Activated CD4-positive, alpha-beta T cell treated with anti-CD3 and anti-CD28 coated beads for 4 hours (primary cell): ENCODE results near the gene PPP2R5A.
"Not testable (repeated sequence)": the region's sequence is repeated elsewhere in the genome, so short reads cannot be mapped to it uniquely, and the experiment has no call there.

ENCODE experiments used
- DNase-seq, 2 donors: peaks; one replicate each; pipeline ENCODE4 v3.0.0-alpha.2; 2020

Gene PPP2R5A

DNA sequence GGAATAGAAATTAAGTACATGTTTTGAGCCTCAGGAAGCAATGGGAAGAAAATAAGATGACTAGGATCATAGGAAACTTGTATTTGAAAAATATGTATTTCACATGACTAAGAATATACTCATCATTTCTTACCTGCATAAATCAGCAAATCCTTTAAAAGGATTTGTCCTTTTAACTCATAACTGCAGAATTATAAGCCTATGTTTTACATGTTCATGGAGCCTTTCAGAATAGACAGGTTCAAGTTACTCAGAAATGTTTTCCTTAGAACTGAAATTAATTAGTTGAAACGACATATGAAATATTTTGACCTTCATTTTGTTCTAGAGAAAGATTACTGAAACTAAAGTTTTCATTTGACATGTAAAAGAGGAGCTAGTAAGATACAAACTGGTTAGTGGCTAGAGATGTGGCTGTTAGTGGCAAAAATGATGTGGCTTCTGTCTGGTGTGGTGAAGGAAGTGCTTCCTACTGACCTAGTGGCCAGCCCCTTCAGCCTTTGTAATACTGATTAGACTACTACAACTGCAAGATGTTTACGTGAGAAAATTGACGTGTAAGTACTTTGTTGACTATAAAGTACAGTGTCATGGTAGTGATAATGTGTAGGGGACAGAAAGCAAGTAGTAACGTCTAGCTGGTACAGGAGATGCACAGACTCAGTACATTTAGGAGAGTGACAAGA, 74.7 kb downstream of the PPP2R5A start:
- no peak for DNase-seq

DNA sequence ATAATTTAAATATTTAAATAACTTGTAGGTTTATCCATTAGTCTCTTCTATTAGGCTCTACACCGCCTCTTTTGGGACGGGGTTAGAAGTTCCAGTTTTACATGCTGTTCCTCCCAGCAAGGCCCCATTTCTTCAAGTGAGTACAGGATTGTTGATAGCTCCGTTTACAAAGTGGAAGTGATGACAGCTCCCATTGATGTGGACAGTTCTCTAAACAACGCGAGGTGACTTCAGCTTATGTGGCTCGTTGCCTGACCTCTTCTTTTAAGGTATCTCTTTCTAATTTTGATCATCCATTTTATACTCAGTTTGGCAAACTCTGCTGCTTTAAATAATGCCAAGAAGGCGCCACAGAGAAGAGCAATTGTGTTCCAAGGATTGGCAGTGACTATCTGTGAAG, 79.8 kb downstream of the PPP2R5A start:
- no peak for DNase-seq

DNA sequence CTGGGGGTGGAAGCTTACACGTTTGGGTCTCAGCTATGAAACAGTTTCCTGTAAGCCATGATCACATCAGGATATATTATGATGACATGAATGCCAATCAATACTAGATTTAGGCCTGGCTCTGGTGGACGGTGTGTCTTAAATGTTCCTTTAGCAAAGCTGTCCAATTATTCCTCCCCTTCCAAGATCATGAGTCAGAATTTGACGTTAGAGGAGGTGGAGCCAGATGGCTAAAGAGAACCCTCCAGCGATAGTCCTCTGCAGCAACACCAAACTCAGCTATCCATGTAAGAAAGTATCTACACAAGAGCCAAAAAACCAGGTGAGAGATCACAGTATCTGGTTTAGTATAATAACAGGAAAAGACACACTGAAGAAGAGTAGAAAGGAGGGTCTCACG, 81.7 kb downstream of the PPP2R5A start:
- no peak for DNase-seq

DNA sequence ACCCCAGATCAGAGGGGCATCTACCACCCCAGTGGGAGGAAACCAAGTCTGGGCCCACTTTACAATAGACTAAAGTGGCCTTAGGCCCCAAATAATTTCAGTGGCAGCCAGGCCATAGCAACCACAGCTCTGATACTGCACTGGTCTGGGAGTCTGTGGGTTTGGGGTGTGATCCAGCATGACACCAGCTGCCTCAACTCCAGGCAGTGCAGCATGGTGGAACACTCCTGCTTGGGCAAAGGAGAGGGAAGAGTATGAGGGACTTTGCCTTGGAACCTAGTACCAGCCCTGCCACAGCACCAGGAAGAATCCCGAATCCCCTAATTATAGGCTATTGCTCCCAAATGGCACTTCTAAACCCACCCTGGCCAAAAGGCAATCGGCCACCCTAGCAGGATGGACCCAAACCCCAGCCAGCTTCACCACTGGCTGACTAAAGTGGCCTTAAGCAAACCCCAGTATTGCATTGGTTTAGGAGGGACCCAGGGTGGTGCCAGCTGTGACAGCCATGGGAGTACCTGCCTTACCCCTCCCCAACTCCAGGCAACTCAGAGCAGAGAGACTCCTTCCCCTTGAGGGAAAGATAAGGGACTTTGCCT, 82.4 kb downstream of the PPP2R5A start:
- no peak for DNase-seq

DNA sequence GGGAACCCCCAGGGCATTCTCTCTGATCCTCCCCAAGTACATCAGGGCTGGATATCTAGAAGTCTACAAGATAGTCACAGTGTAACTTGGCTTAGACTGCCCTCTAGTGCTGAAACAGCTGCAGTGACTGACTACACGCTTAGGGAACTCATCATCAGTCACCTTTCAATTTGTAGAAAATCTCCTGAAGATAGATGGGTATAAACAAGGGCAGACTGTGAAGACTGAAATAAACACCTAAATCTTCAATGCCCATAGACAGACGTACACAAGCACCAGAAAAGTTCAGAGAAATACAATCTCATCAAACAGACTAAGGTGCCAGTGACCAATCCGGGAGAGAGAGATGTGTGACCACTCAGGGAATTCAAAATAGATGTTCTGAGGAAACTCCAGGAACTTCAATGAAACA, 82.9 kb downstream of the PPP2R5A start:
- peak; percentile 42 to 57 for DNase-seq

DNA sequence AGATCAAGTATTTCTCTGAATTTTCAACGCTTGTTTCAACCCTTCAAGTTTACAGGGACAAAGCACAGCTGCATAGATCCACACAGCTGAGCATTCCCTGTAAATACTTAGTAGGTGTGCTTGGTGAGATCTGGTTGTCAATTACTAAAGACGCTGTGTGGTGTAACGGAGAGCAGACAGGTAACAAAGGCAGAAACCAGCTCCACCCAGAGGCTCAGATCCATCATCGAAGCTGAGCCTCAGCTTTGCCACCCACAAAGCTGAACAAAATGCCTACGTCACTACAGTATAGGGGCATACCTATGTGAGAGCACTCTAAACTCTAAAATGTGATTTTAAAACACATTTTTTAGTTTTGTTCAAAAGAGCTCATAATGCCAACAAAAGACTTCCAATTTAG, 90.8 kb downstream of the PPP2R5A start:
- no peak for DNase-seq

DNA sequence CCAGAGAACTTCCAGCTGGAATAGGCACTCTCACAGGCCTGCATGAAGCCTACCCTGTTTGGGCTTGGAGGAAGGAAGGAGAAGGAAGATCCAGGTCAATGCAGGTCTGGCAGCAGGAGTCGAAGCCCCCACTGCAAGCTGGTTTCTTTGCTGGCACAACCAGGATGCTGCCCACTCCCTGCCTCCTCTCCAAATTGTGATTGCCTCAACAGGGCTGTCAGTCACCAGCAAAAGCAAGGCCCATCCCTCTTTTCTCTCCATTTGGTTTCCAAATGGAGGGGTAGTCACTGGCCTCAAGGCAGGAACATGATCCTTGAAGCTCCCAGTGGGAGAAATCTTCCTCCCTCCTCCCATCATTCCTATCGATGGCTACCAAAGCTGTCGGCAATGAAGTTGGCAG, 92.4 kb downstream of the PPP2R5A start:
- DNase-seq, result no peak

DNA sequence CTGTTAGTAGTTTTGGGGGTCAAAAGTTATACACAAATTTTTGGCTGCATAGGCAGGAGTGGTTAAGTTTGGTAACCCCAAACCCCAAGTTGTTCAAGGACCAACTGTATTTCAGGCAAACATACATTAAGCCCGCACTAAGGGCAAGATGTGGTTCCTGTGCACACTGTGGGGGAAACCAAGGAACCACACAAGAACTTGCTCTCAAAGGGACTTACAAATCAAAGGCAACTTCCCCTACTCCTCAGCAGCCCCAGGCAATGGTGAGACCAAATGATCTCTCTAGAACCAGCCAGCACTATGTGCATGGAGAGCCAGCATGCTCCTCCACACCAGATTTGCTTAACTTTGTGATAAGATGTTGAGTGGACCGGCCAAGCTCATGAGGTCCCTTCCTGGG, 94.2 kb downstream of the PPP2R5A start:
- DNase-seq, result no peak

DNA sequence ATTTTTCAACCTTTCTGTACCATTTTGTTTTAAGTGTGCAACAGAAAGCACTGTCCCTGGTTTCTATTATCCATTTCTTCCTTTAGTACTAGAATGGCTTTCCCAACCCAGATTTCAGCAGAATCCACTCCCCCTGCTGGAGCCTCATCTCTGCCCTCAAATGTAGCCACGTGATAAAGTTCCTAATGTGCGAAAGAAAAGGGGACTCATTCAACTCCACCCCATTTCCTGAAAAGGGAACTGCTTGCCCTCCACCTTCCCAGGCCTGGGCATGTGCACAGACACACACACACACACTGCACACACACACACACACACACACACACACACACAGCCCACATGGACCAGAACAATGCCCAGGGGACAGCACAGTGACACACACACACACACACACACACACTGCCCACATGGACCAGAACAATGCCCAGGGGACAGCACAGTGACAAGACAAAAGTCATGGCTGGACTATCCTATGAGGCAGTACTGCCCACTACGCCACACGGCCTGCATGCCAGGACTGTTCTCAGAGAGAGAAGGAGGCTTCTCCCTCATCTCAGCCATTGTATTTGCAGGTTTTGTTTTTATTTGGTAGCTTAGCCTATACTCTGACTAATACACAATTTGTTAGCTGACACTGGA, 96.3 kb downstream of the PPP2R5A start:
- DNase-seq, result no peak

DNA sequence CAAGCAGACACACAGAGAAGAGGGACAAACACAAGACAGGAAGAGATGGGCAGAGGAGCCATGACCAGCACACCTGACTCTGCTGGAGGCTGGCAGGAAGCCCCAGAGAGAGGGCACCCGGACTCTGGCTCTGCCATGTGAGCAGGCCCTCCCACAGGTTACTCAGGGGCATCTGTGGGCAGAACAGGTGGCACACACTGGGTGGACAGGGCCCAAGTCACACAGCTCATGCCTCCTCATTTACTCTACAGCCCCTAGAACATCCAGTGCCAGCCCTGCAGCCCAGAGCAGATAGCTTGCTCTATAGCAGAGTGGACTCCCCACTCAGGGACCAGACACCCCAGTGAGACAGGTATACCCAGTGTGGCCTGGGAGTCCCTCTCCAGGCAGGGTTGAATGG, 100.8 kb downstream of the PPP2R5A start:
- DNase-seq, result no peak

DNA sequence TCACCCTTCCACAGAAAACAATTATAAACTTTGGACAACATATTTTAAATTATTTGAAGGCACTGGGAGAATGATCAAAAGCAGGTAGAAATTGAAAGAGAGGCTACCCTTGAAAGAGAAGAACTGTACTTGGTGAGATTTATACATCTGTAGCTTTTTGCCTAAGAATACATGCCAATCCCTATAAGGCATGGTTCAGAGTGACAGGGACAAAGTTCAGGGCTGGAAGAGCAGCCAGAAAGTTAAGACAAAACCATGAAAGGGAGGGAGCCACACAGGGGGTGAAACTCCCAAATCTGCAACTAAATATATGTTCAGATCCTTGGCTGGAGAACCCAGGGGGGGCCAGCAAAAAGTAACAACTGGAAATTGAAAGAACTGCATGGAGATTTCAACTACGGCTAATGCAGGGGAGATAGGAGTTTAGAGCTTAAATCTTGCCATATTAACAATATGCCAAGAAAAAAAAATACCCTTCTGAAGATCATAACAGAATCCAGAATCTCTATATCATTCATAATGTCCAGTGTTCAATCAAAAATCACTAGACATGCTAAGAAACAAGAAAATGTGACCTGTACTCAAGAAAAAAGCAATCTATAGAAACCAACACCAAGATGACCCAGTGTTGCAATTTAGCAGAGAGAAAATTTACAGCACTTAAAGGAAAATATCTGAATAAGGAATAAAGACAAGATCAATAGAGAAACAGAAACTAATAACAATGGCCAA, 103.9 kb downstream of the PPP2R5A start:
- DNase-seq, result no peak

DNA sequence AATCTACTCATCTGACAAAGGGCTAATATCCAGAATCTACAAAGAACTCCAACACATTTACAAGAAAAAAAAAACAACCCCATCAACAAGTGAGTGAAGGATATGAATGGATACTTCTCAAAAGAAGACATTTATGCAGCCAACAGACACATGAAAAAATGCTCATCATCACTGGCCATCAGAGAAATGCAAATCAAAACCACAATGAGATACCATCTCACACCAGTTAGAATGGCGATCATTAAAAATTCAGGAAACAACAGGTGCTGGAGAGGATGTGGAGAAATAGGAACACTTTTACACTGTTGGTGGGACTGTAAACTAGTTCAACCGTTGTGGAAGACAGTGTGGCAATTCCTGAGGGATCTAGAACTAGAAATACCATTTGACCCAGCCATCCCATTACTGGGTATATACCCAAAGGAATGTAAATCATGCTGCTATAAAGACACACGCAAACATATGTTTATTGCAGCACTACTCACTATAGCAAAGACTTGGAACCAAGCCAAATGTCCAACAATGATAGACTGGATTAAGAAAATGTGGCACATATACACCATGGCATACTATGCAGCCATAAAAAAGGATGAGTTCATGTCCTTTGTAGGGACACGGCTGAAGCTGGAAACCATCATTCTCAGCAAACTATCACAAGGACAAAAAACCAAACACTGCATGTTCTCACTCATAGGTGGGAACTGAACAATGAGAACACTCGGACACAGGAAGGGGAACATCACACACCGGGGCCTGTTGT, 110.6 kb downstream of the PPP2R5A start:
- not testable (repeated sequence) for DNase-seq

DNA sequence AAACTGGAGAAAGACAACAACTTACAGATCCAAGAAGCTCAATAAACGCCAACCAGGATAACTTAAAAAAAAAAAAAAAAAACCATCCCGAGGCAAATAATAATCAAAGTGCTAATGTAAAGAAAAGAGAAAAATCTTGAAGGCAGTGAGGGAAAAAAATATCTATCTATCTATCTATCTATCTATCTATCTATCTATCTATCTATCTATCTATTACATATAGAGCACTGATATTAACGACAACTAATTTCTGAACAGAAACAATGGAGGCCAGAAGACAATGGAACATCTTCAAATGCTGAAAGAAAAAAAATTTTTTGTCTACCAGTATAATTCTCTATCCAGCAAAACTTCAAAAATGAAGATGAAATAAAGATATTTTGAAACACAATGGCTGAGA, 111.4 kb downstream of the PPP2R5A start:
- no peak for DNase-seq

DNA sequence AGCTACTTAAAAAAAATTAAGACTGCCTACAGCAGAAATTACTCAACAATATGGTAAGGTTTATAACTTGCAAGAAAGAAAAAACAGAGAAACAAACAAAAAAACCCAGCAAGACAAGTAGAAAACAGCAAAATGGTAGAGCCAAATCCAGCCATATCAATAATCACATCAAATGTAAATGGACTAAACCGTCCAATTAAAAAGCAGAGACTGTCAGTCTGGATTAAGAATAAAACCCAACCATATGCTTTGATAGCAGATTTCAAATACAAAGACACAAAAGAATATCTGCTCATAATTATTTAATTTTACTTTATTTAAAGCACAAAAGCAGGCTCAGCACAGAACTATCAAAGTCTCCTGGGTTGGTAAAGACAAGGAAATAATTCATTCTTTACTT, 112.0 kb downstream of the PPP2R5A start:
- DNase-seq, result no peak

DNA sequence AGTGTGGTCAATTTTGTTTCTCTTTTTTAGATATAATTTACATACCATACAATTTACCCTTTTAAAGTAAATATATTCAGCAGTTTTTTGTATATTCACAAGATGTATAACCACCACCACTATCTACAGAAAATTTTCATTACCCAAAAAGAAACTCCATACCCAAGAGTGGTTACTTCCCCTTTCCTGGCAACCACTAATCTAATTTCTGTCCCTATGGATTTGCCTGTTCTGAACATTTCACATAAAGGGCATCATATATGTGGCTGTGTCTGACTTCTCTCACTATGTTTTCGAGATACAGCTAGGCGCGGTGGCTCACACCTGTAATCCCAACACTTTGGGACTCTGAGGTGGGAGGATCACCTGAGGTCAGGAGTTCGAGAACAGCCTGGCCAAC, 115.8 kb downstream of the PPP2R5A start:
- no peak for DNase-seq

DNA sequence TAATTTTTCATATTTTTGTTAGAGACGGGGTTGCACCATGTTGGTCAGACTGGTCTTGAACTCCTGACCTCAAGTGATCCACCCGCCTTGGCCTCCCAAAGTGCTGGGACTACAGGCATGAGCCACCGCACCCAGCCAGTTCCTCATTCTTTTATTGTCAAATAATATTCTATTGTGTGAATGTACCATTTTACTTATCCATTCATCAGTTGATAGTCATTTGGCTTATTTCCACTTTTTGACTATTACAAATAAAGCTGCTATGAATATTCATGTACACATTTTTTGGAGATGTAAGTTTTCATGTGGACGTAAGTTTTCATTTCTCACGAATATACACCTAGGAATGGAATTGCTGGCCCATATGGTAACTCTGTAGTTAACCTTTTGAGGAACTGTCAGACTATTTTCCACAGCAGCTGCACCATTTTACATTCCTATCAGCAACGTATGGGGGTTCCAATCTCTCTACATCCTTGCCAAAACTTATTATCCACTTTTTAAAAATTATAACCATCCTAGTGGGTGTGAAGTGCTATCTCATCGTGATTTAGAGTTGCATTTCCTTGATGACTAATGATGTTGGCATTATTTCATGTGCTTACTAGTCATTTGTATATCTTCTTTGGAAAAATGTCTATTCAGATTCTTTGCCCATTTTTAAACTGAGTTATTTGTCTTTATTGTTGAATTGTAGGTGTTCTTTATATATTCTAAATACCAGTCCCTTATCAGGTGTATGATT, 116.8 kb downstream of the PPP2R5A start:
- no peak for DNase-seq

DNA sequence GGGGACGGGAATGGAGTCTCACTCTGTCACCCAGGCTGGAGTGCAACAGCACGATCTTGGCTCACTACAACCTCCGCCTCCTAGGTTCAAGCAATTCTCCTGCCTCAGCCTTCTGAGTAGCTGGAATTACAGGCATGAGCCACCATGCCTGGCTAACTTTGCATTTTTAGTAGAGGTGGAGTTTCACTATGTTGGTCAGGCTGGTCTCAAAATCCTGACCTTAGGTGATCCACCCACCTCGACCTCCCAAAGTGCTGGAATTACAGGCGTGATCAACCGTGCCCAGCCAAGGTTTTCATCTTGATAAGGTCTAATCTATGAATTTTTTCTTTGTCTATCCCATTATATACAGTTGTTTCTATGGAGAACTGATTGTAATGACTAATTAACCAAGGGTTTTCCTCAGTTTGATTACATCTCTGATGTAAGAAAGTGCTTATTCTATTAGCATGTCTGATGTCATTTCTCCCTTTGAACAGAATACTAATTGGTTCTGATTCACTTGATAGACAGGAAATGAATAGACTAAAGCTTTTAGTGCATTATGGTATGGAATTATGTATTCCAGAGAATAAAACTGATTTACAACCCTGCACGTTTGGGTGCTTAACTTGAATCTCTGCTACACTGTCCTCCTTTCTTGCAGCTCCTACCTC, 117.6 kb downstream of the PPP2R5A start:
- DNase-seq, result no peak

DNA sequence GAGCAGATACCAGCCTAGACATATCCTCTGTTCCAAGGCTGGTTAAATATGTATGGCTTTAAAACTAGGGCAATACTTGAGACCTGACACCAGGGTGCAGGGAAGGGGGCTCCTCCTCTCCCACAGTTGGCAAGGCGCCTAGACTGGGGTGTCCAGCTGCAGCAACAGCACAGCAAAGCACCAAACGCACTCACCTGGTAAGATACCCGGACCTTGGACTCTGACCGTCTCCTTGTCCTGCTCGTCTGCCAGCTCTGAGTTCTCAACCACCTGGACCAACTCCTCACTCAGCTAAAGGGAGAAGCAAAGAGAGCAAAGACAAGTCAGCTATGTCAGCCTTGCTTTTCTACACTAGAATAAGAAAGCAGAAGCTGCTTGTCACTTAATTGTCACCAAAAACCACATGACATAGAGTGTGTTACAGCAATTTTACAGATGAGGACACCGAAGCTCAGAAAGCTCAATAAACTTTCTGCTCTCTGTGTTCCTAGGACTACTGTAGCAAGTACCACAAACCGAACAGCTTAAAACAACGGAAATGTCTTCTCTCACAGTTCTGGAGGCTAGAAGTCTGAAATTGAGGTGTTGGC, 125.1 kb downstream of the PPP2R5A start:
- DNase-seq, result no peak
